SH-SY5Y (cell line): Measurements from ENCODE around the gene CTDSPL.

Experiments used
- GATA2 ChIP-seq: IDR thresholded peaks from 2 replicates; pipeline ENCODE4 v1.6.1; 2011; ENCODE audit warnings: mild to moderate bottlenecking, low read depth, low read length
- GATA3 ChIP-seq: IDR thresholded peaks from 2 replicates; pipeline ENCODE4 v1.6.1; 2011; ENCODE audit warnings: low read depth, mild to moderate bottlenecking, low read length, moderate library complexity

DNA sequence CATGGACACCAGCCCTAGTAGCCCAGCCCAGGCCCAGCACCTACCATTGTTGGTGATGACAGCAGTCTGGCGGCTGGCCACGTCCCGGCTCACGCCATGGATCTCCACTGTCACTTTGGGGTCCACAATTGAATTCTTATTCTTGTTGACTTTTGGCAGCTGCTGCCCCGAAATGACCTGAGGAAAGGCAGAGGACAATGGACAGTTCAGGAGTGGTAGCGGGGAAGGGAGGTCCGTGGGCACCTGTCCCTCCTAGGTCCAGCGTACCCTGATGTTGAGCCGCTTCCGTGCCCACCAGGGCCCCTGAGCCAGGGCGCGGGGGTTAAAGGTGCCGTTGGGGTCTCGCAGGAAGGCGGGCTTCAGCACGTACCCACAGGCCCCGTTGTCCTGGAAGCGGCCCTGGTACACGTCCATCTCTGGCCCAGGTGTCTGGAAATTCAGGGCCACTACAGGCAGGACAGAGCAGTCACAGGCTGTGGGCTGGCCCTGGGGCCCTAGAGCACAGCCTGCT is 146.6 kb downstream of the CTDSPL start:
- no peak for TF ChIP-seq GATA2
- TF ChIP-seq GATA3: no peak
